Hindlimb muscle (tissue), 1 donor: ENCODE results near the gene RAD18. TPM values are rescaled to one million over a fixed set of nuclear protein-coding genes. Genes with fewer than 3 reads are reported as not detected.
A peak's percentile ranks its signal among the peaks of the same experiment; 100 is the strongest.

Experiments used
- DNase-seq: peaks from one replicate; pipeline ENCODE4 v3.0.0-alpha.2; 2013
- polyA plus RNA-seq: library from polyadenylated mRNA; unstranded; fragments of 120-200 nt; gene quantifications from one replicate; pipeline ENCODE4 v1.2.1, GENCODE V29; 2013; ENCODE audit not compliant: insufficient read length

RAD18 gene
- polyA plus RNA-seq, 1 donor: 4.4 TPM

GRCh38 chr3:8964436-8965370 is 1.4 kb upstream of the RAD18 start:
- DNase-seq: no peak

DNA sequence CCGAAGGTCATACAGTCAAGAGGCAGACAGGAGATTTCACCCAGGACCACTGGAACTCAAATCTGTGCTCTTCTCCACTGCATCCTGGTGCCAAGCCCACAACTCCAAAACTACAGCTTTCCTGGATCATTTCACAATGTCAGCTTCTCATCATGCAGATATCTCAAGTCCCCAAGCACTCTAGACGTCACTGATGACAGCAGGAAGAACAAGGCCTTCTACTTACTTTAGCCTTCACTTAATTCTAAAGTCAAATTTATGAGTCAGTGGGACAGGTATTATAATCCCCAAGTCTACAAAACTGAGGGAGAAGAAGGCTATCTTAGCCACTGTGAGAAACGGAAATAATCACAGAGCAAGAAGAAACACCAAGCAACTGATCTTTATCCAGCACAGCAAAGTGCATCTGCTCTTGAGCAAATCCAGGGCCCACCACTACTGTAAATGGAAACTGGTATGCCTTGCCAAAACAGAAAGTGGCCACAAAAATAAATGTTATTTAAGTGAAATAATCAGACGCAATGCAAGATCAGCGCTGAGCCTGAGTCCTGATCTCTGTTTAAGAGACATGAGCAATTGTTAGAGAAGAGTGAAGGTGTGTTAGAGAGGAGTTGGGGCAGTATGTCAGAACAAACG is 928 bp downstream of the RAD18 start:
- no peak for DNase-seq

DNA sequence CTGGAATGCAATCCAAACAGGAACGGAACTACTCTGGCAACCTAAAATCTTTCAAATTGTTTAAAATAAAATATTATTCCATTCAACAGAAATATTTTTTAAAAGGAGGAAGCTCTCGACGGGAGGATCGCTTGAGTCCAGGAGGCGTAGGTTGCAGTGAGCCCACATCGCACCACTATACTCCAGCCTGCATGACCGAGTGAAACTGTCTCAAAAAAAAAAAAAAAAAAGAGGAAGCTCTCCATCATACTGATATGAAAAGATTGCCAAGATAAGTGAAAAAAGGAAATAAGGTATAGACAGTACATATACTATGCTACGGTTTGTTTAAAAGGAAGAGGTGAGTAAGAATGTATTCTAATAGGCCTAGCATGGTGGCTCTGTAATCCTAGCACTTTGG is 3.6 kb downstream of the RAD18 start:
- no peak for DNase-seq

DNA sequence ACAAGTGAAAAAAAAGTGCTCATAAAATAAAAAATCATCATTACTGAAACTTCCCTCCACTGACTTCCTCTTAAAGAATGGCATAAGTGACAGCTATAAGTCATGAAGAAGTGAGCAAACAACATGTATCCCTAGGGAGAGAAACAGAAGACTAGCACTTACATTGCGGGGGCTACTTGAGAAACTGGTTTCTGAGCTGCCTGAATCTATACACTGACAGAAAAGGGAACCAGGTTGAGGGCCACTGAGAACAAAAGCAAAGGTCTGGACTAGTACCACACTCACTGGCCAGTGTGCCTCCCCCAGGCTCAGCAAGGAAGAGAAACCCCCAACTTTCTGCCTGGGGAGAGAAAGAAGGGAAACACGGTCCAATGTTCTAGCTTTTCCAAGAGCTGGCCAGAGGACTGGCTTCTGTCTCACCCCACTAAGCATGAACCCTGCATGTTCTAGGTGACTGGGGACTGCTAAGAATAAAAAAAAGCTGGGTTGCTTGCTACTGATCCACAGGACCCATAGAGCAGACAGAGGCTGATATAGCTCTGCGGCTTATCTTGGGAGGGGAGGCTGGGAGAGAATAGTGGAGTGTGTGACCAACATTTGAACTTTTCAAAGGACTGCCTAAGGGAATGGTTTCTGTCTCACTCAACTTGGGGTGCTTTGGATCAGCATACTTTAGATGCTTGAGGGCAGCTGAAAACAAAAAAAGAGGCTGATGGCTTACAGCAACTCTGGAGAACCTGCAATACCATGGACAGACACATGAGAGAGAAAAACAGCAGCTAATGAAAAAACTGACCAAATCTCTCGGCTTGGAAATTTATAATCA is 8.1 kb downstream of the RAD18 start:
- no peak for DNase-seq

DNA sequence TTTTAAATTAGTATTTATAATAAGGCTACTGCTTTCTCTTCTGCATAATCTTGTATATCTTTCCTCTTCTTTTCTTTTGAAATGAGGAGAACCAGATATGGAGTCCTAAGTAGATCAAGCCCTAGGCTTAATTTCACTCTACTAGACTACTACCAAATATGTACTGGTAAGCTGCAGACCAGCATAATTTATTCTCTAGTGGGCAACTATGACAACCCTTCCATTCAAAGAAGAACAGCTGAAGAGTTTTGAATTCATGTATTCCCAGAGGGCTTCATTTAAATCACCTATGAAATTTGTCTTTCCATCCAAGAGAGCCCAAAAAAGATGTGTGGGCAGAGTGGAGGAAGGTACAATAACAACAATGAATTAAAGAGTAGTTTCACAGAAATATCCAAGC is 10.0 kb downstream of the RAD18 start:
- no peak for DNase-seq

- DNase-seq: no peak
Measured at GRCh38 chr3:8952130-8952529, 11.1 kb downstream of the RAD18 start.

- no peak for DNase-seq
Measured at GRCh38 chr3:8945890-8946600, 17.2 kb downstream of the RAD18 start.

DNA sequence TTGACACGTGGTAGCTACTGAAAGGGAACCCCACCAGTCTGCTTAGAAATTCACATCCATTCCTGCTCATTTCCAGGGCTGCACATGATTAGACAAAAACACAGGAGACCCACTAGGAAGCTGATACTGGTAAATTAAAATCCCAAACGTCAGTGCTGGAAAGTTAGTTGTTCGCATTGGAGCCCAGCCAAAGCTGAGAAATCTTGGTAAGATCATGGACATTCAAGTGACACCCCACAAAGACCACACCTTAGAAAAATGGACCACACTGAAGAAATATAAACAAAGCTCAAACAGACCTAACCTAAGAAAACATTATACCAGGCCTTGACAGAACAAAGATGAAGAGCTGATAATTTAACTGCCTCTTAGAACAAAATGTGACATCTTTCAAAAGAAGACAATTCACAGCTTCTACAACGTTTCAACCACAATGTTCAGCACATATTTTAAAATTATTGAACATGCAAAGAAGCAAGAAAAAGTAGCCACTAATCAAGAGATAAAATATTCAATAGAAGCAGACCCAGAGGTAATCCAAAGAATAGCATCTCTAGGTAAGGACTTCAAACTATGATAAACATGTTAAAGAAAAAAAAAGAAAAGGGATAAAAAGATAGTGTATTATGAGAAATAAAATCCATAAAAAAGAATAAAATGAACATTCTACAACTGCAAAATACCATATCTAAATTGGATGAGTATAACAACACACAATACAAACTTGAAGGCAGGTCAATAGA is 20.4 kb downstream of the RAD18 start:
- no peak for DNase-seq

GRCh38 chr3:8942115-8942514 is 21.2 kb downstream of the RAD18 start:
- DNase-seq: no peak

DNA sequence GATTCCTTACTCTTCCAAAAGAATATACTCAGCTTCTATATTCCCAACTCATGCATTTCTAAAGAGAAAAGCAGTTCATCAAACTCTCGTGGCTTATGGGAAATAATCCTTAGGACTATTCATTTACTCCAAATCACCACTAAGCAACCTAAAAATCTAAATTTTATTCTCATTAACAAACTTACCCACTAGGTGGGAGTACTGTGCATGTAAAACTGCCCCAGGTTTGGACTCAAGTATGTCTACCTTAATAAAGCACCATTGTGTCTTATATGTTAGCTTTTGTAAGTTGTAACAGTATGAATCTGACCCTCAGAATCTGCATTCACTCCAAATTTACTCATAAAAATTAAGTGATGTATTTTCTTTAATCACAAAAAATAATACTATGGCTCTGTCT is 25.3 kb downstream of the RAD18 start:
- DNase-seq: no peak

GRCh38 chr3:8937064-8938020 is 25.9 kb downstream of the RAD18 start:
- no peak for DNase-seq

- DNase-seq: no peak
Measured at GRCh38 chr3:8932507-8932906, 30.8 kb downstream of the RAD18 start.

DNA sequence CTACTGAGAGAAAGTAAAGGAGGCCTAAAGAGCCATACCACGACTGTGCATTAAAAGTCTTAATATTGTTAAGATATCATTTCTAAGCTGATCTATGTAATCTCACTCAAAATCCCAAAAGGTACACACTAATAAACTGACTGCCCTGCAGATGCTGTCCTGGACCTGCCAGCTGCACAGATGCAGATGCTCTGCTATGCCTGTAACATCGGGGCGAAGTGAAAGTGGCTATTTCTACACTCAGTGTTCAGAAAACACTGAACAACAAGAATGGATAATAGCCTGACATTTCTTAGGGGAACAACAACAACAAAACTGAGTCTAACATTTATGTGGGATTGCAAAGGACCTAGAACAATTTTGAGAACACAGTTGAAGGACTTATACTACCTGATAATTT is 31.9 kb downstream of the RAD18 start:
- DNase-seq: peak; percentile 11

DNA sequence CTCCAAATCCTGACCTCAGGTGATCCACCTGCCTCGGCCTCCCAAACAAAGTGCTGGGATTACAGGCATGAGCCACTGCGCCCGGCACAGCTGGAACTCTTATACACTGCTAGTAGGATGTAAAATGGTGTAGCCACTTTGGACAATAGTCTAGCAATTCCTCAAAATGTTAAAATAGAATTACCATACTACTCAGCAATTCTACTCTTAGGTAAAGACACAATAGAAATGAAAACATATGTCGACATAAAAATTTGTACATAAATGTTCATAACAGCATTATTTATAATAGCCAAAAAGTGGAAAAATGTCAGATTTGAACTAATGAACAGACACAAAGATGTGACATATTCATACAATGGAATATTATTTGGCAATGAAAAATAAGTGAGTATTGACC is 33.4 kb downstream of the RAD18 start:
- DNase-seq: no peak

GRCh38 chr3:8914491-8914890 is 48.8 kb downstream of the RAD18 start:
- no peak for DNase-seq

DNA sequence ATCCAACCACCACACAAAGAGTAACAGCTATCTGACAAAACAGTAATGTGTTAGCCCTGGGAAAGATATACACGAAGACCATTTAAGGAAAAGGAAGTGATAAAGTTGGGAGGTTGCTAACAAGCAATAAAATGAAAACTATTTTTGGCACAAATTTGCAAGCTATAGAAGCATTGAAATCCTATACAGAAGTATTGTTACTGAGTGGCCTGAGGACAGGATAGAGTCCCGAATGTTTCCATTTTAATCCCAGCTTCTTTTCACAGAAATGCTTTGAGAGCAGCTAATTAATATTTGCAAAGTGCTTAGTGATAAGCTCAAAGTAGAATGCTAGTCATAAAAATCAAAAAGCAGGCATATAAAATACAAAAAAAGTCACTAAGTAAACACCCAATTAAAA is 51.5 kb downstream of the RAD18 start:
- no peak for DNase-seq

GRCh38 chr3:8909160-8909559 is 54.1 kb downstream of the RAD18 start:
- DNase-seq: no peak

DNA sequence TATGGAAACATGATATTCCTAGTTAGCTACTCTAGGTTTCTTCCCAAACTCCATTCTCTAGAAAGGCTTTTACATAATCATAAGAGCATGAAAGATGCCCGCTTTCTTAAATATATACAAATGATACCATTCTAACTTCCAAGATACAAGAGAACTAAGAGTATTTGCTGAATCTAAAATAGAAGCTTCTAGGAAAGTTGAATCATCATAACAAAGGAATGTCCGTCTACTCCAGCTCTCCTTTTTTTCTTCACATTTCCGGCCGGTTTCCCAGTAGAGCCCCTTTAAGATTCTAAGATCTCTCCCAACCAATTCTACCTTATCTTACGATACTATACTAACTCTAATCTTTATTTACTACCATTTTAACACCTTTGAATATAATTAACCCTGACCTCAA is 60.1 kb downstream of the RAD18 start:
- DNase-seq: no peak

- DNase-seq: no peak
Measured at GRCh38 chr3:8900869-8901268, 62.4 kb downstream of the RAD18 start.

- DNase-seq: no peak
Measured at GRCh38 chr3:8899876-8900460, 63.3 kb downstream of the RAD18 start.
